ENCODE measurements around the gene NEU4. TPM values are rescaled to one million over a fixed set of nuclear protein-coding genes. Genes with fewer than 3 reads are reported as not detected.

NEU4 gene
- total RNA-seq, 1 experiment from 2014 or later, result 2.2 TPM

- TF ChIP-seq ATF2 (CRISPR knock-in tag; IDR thresholded peaks at IDR 0.05; ENCODE audit: borderline replicate concordance, low read depth) (no peak), GTF2I (CRISPR knock-in tag; conservative IDR thresholded peaks at IDR 0.05) (no peak)
These were observed 57.2 kb downstream of the NEU4 start (continued) for GRCh38 chr2:241865957-241866789.

Other genes with a start within 250 kb of the NEU4 start
- gene THAP4, start 172.0 kb upstream of the NEU4 start, total RNA-seq (2021), result 72.6 to 88.6 TPM (median 78.0 TPM) in 3 replicates
- gene ATG4B, start 171.5 kb upstream of the NEU4 start, total RNA-seq (2021), result 113 to 133 TPM (median 127 TPM) in 3 replicates
- gene DTYMK, start 122.4 kb upstream of the NEU4 start, total RNA-seq (2021), result 79.9 to 88.1 TPM (median 87.7 TPM) in 3 replicates
- 43.1 to 47.4 TPM (median 45.3 TPM) in 3 replicates for gene ING5, start 107.2 kb upstream of the NEU4 start, total RNA-seq (2021)
- 22.7 to 28.1 TPM (median 26.8 TPM) in 3 replicates for gene D2HGDH, start 74.6 kb upstream of the NEU4 start, total RNA-seq (2021)
- gene GAL3ST2, start 32.4 kb upstream of the NEU4 start, total RNA-seq (2021), result 0.73 to 0.98 TPM (median 0.78 TPM) in 3 replicates
- 0.25 to 0.52 TPM (median 0.30 TPM) in 3 replicates for gene PDCD1, start 49.7 kb downstream of the NEU4 start, total RNA-seq (2021)
- gene RTP5, start 60.5 kb downstream of the NEU4 start, total RNA-seq (2021), result not detected in 3 replicates